Erythroblast (primary cell): ENCODE results near the gene PRDM11.

Experiments
- GATA1 ChIP-seq: IDR thresholded peaks from 2 replicates; pipeline ENCODE4 v1.6.1; 2011; ENCODE audit warnings: low read depth, mild to moderate bottlenecking, control low read depth, low read length, moderate library complexity
- POLR2A ChIP-seq: IDR thresholded peaks from 2 replicates; pipeline ENCODE4 v1.6.1; 2011; ENCODE audit warnings: mild to moderate bottlenecking, low read length

DNA sequence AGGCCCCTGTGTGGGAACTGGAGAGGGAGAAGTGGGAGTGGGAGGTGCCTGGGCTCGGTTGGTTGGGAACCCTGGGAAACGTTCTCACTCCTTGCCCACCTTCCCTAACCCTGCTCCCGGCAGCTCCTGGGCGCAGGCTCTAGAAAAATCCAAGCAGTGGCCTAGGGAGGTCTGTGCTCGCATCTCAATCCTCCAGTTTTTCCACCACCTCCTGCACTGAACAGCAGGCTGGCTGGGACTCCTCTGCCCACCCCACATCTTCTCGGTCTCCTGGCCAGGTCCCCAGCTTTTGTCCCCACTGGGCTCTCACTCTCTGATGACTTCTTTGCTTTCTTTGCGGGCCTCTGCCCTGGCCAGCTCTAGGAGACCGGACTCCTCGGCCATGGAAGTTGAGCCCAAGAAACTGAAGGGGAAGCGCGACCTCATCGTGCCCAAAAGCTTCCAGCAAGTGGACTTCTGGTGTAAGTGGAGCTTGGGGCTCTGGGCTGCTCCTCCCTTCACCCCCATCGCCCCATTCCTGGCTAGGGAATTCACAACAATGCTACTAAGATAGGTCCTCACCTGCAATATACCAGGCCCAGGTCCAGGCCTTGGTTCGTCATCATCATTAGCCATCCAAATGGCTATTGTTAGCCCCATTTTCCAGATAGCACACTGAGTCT, 35.6 kb downstream of the PRDM11 start:
- no peak for TF ChIP-seq POLR2A
- no peak for TF ChIP-seq GATA1
